Naive thymus-derived CD4-positive, alpha-beta T cell (primary cell): Measurements from ENCODE around the gene ANKRD34A. TPM values are rescaled to one million over a fixed set of nuclear protein-coding genes. Genes with fewer than 3 reads are reported as not detected.
A peak's percentile ranks its signal among the peaks of the same experiment; 100 is the strongest.

Experiments
- ATAC-seq: fragments of 150-1000 bp; cut with Tn5 transposase; 2 replicates; pipeline ENCODE4 v1.10.0; 2021; ENCODE audit warnings: mild to moderate bottlenecking, moderate library complexity
- CTCF ChIA-PET: fragments of 350-600 bp; sonication (Branson Sonifier 250); formaldehyde crosslinking; loops from one replicate; lab custom pipeline; 2021; ENCODE audit warnings: antibody characterized with exemption; lab: Charles Lee
- POLR2A ChIA-PET: fragments of 350-600 bp; sonication (Branson Sonifier 250); formaldehyde crosslinking; loops from one replicate; lab custom pipeline; 2021; ENCODE audit warnings: antibody characterized with exemption, inconsistent platforms; lab: Charles Lee
- DNase-seq, 9 donors: peaks; one replicate each; pipeline versions ENCODE4 v3.0.0 to v3.0.0-alpha.2; 2020 to 2022; ENCODE audit warnings: mixed read lengths in 1 of 9
- H3K27ac ChIP-seq: one replicate; pipeline ENCODE4 v1.7.0; 2013; ENCODE audit warnings: mild to moderate bottlenecking, low read depth, low read length, moderate library complexity
- H3K27me3 ChIP-seq, 2 donors: one replicate each; pipeline ENCODE4 v1.7.0; 2013; ENCODE audit warnings: low read length in 2 of 2, mild to moderate bottlenecking in 2 of 2, moderate library complexity in 2 of 2; ENCODE audit not compliant: control insufficient read depth in 2 of 2, insufficient read depth in 2 of 2
- H3K36me3 ChIP-seq, 3 experiments: 1 replicate in 2 of 3; 2 replicates in 1 of 3; pipeline ENCODE4 v1.7.0; 2013; ENCODE audit warnings: low read length in 3 of 3, mild to moderate bottlenecking in 3 of 3, moderate library complexity in 1 of 3; ENCODE audit not compliant: insufficient read depth in 3 of 3, control insufficient read depth in 2 of 3
- H3K4me1 ChIP-seq, 2 donors: one replicate each; pipeline ENCODE4 v1.7.0; 2013; ENCODE audit warnings: low read length in 2 of 2, mild to moderate bottlenecking in 2 of 2, moderate library complexity in 1 of 2; ENCODE audit not compliant: control insufficient read depth in 2 of 2, insufficient read depth in 2 of 2
- H3K4me3 ChIP-seq: 2 replicates; pipeline ENCODE4 v1.7.0; 2013; ENCODE audit warnings: mild to moderate bottlenecking, low read length
- H3K9me3 ChIP-seq, 3 experiments: 1 replicate in 2 of 3; 2 replicates in 1 of 3; pipeline ENCODE4 v1.7.0; 2013; ENCODE audit warnings: low read length in 3 of 3; ENCODE audit not compliant: control insufficient read depth in 2 of 3
- H3K27ac Mint-ChIP-seq, 9 donors: one replicate each; pipeline ENCODE4 v1.8.0; 2020 to 2022; ENCODE audit warnings: mixed read lengths in 9 of 9, mild to moderate bottlenecking in 8 of 9, moderate library complexity in 5 of 9, inconsistent platforms in 2 of 9
- H3K27me3 Mint-ChIP-seq, 5 donors: one replicate each; pipeline ENCODE4 v1.8.0; 2021 to 2022; ENCODE audit warnings: mixed read lengths in 5 of 5, mild to moderate bottlenecking in 1 of 5
- H3K36me3 Mint-ChIP-seq, 5 donors: one replicate each; pipeline ENCODE4 v1.8.0; 2020 to 2022; ENCODE audit warnings: mixed read lengths in 5 of 5, mild to moderate bottlenecking in 3 of 5, inconsistent platforms in 1 of 5
- H3K4me1 Mint-ChIP-seq, 7 donors: one replicate each; pipeline ENCODE4 v1.8.0; 2020 to 2022; ENCODE audit warnings: mixed read lengths in 7 of 7, mild to moderate bottlenecking in 3 of 7, inconsistent platforms in 1 of 7
- H3K4me3 Mint-ChIP-seq, 10 donors: one replicate each; pipeline ENCODE4 v1.8.0; 2020 to 2022; ENCODE audit warnings: mild to moderate bottlenecking in 10 of 10, mixed read lengths in 10 of 10, moderate library complexity in 6 of 10, inconsistent platforms in 2 of 10
- H3K9me3 Mint-ChIP-seq, 11 donors: one replicate each; pipeline ENCODE4 v1.8.0; 2020 to 2022; ENCODE audit warnings: mixed read lengths in 11 of 11, mild to moderate bottlenecking in 4 of 11, inconsistent platforms in 1 of 11, moderate library complexity in 1 of 11
- intact Hi-C, 2 donors: fragments of 100-400 bp; cut with micrococcal nuclease; formaldehyde crosslinking; loops; one replicate each; pipeline ENCODE4 v1.15.1; 2023
- polyA plus RNA-seq, 2 donors: library from polyadenylated mRNA; unstranded; fragments of 300-500 nt; fragmentation: Illumina TruSeq; gene quantifications; one replicate each; pipeline ENCODE4 v1.2.3, GENCODE V29; 2021
- total RNA-seq, 6 experiments: library from RNA in 5 of 6; stranded (reverse) in 5 of 6; gene quantifications; 1 replicate in 5 of 6; 2 replicates in 1 of 6; pipeline ENCODE4 v1.2.3 and lab custom pipeline; 2021 to 2026

Gene ANKRD34A
- total and polyA plus RNA-seq, 7 experiments from 2014 or later: 0.11 to 1.5 (median 0.66) TPM

DNA sequence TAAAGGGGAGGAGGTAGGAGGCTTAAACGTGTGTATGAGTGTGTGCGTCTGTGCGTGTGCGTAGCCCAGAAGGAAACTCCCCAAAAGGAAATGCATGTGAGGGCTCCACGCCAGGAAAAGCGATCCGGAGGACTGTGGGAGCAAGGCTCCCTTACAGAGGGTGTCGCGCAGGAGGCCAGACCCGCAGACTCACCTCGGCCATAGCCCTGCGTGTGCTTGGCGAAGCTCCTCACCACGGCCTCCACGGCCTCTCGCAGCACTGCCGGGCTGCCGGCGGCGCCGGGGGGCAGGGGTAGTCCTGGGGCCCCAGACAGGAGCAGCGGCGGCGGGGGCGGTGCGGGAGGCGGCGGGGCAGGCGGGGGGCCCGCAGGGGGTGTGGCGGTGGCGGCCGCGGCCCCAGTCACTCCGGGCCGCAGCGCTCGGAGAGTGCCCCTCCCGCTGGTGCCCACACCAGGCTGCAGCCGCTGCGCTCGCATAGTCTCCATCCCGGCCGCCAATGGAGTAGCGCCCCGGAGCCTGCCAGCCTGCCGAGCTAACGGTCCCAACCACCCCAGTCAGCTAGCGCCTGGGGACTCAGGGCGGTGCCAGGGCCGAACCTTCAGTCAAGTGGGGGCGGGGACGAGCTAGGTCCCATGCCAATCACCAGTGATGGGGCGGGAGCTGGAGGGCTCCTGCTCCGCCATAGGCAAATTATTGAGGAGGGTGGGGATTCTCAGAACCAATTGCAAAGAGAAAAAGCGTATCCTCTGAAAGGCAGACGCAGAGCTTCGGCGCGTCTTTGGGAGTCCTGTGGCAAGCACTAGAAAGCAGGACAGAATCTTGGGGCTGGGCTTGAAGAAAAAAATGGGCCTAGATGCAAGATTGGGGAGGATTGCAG, 6.7 kb downstream of the ANKRD34A start, which contains the start of gene LIX1L:
Gene LIX1L (minus strand): TSS at position 575 of the 877 bp plus-strand sequence. CDS start 90 bp downstream, at position 485.
- no peaks in the 10 kb centered on the region for H3K36me3 ChIP-seq
- H3K4me3 ChIP-seq: peak within 1 kb of the TSS; percentile 70
- no peaks in the 10 kb centered on the region for H3K9me3 ChIP-seq
- peaks cover 0 to 18% (median 0%) of the 10 kb centered on the region in 5 donors for H3K36me3 Mint-ChIP-seq
- peaks cover 35 to 57% of the 10 kb centered on the region in 2 donors for H3K4me1 ChIP-seq
- no peaks in the 10 kb centered on the region for H3K27me3 ChIP-seq
- peaks cover 59 to 70% (median 66%) of the 10 kb centered on the region in 7 donors for H3K4me1 Mint-ChIP-seq
- H3K4me3 Mint-ChIP-seq: peak within 1 kb of the TSS; percentile 88 to 99 (median 98)
- peaks cover 0 to 1% (median 0%) of the 10 kb centered on the region in 11 donors for H3K9me3 Mint-ChIP-seq
- peak within 1 kb of the TSS; percentile 94 for H3K27ac ChIP-seq
- peak; percentile 79 to 97 (median 94) for DNase-seq
- peak; percentile 95 for ATAC-seq
- intact Hi-C loops: loop anchor here (1.0 to 2.0 kb wide), 8 partner anchors 11 to 98 kb away; partner anchors contain the start of genes PIAS3 (in 2 of the 2), RBM8A (in 2 of the 2) and PEX11B (in 1 of the 2)
- H3K27me3 Mint-ChIP-seq: peaks cover 0 to 4% (median 0%) of the 10 kb centered on the region in 5 donors
- ChIA-PET CTCF (interaction anchor here (0.7 to 2.2 kb wide), 13 partner anchors 9 to 111 kb away, joined by 3 to 20 read pairs (median 4); partner anchors contain the start of genes ITGA10, PIAS3 and RBM8A), POLR2A (interaction anchor here (0.8 to 6.0 kb wide), 38 partner anchors 8 to 134 kb away, joined by 3 to 137 read pairs (median 7); partner anchors contain the start of genes NUDT17, PEX11B, PIAS3 and POLR3C)
- H3K27ac Mint-ChIP-seq: peak within 1 kb of the TSS; percentile 87 to 98 (median 92)

DNA sequence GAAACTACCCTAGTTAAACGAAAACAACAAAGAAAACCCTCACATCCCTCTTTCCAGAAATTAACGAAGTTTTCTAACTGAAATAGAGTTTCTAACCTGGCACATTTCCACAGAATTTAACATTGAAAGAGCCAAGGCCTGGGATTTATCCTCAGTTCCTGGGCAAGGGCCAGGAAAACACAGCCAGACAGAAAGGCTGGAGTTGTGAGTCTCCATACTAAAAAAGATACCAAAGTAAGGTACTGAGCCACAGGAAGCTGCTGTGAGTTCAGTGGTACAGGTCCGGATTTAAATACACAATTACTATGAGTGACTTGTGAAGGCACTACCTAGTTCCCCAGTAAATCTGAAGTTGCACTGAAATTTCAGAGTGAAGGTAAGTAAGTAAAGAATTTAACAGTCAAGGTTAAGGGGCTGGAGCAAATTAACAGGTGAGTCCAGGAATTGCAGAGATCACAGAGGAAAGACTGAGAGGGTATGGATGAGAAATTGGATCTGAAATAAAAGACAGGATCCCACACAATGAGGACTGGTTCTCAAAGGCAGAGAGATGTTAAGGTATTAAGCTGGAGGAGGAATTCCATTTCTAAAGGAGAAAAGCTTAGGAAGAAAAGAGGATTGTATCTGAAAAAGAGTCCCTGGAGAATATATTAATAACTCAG, 7.5 kb downstream of the ANKRD34A start:
- H3K9me3 Mint-ChIP-seq: peaks cover 0 to 1% (median 0%) of the 10 kb centered on the region in 11 donors
- H3K4me3 ChIP-seq: peak overlapping the region; percentile 70
- H3K36me3 Mint-ChIP-seq: peaks cover 0 to 22% (median 4%) of the 10 kb centered on the region in 5 donors
- no peak for ATAC-seq
- peaks cover 35 to 62% of the 10 kb centered on the region in 2 donors for H3K4me1 ChIP-seq
- intact Hi-C loops: loop anchor here (1.0 to 2.0 kb wide), 6 partner anchors 7 to 98 kb away; partner anchors contain the start of genes ANKRD34A (in 1 of the 2), PIAS3 (in 1 of the 2), POLR3GL (in 1 of the 2) and RBM8A (in 1 of the 2)
- H3K4me1 Mint-ChIP-seq: peaks cover 61 to 74% (median 68%) of the 10 kb centered on the region in 7 donors
- peak in 3 of 9 donors; percentile 27 to 33 (median 29) for DNase-seq
- H3K27me3 Mint-ChIP-seq: peaks cover 0 to 3% (median 0%) of the 10 kb centered on the region in 5 donors
- H3K4me3 Mint-ChIP-seq: peak overlapping the region; percentile 88 to 99 (median 98)
- peak overlapping the region; percentile 94 for H3K27ac ChIP-seq
- ChIA-PET CTCF (interaction anchor here (0.5 to 2.2 kb wide), 5 partner anchors 20 to 98 kb away, joined by 3 to 20 read pairs (median 7); partner anchors contain the start of genes PIAS3 and RBM8A), POLR2A (interaction anchor here (0.6 to 6.0 kb wide), 24 partner anchors 7 to 98 kb away, joined by 3 to 137 read pairs (median 8); partner anchors contain the start of genes ANKRD34A, PEX11B, PIAS3 and POLR3GL)
- no peaks in the 10 kb centered on the region for H3K27me3 ChIP-seq
- no peaks in the 10 kb centered on the region for H3K9me3 ChIP-seq
- H3K27ac Mint-ChIP-seq: peak overlapping the region; percentile 87 to 98 (median 92)
- no peaks in the 10 kb centered on the region for H3K36me3 ChIP-seq

DNA sequence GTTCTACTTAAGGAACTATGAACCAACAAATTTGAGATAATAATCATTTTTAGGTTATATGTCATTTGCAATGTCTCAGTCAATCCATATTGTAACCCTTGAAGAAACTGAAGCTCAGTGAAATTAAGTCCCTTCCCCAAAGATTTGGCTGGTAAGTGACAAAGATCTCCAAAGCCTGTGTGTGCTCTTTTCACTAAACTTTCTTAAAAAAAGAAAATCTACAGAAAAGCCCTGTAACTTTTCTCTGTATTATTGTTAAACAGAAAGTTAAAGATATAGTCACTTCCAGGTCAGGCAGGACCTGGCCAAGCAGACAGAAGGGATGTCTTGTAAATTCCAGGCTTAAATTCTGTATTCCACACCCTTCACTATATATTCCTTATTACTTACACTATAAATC, 8.0 kb downstream of the ANKRD34A start:
- Mint-ChIP-seq H3K4me1 (peaks cover 62 to 79% (median 69%) of the 10 kb centered on the region in 7 donors), H3K4me3 (peak overlapping the region; percentile 88 to 99 (median 98)), H3K9me3 (peaks cover 0 to 1% (median 0%) of the 10 kb centered on the region in 11 donors), H3K27me3 (no peaks in the 10 kb centered on the region), H3K27ac (peak overlapping the region; percentile 87 to 98 (median 92)), H3K36me3 (peaks cover 0 to 26% (median 8%) of the 10 kb centered on the region in 5 donors)
- H3K27me3 ChIP-seq: no peaks in the 10 kb centered on the region
- H3K9me3 ChIP-seq: no peaks in the 10 kb centered on the region
- H3K36me3 ChIP-seq: no peaks in the 10 kb centered on the region
- ChIA-PET CTCF (interaction anchor here (0.5 to 1.9 kb wide), 2 partner anchors 51 to 86 kb away, joined by 3 read pairs; no protein-coding TSS in a partner anchor), POLR2A (interaction anchor here (0.6 to 6.0 kb wide), 14 partner anchors 8 to 80 kb away, joined by 3 to 137 read pairs (median 9); partner anchors contain the start of genes ANKRD34A, PEX11B, POLR3GL and RBM8A)
- intact Hi-C loops: loop anchor here (1.0 to 2.0 kb wide), 2 partner anchors 8 to 14 kb away; partner anchors contain the start of genes ANKRD34A (in 1 of the 2) and POLR3GL (in 1 of the 2)
- H3K4me3 ChIP-seq: peak overlapping the region; percentile 70
- H3K27ac ChIP-seq: peak overlapping the region; percentile 94
- no peak for DNase-seq
- H3K4me1 ChIP-seq: peaks cover 38 to 67% of the 10 kb centered on the region in 2 donors
- ATAC-seq: no peak

DNA sequence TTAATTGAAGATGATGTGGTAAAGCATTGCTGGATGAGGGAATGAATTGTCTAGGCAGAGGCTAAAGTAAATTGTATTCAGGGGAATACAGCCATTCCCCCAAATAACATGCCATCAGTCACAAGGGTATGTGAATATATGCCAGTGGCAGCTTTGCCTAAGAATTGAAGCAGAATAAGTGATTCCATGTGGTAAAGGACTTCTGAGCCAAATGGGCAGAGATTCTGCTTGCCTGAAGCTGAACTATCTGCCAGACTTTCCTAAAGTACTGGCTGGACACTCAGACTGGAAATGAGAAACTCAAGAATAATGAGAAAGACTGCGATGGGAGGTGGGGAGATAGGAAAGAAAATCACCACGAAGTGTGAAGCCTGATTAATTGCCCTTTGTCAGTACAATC, 8.9 kb downstream of the ANKRD34A start:
- ATAC-seq (no peak), DNase-seq (no peak)
- peaks cover 45 to 74% of the 10 kb centered on the region in 2 donors for H3K4me1 ChIP-seq
- Mint-ChIP-seq H3K9me3 (peaks cover 0 to 1% (median 0%) of the 10 kb centered on the region in 11 donors), H3K27me3 (no peaks in the 10 kb centered on the region), H3K4me3 (peak overlapping the region; percentile 22 to 99 (median 91)), H3K4me1 (peaks cover 64 to 89% (median 74%) of the 10 kb centered on the region in 7 donors), H3K36me3 (peaks cover 0 to 27% (median 11%) of the 10 kb centered on the region in 5 donors), H3K27ac (peak overlapping the region in 6 of 9 donors; percentile 2 to 65 (median 6))
- no peaks in the 10 kb centered on the region for H3K27me3 ChIP-seq
- H3K36me3 ChIP-seq: no peaks in the 10 kb centered on the region
- no peaks in the 10 kb centered on the region for H3K9me3 ChIP-seq
- ChIA-PET POLR2A (interaction anchor here (0.6 to 6.0 kb wide), 6 partner anchors 9 to 38 kb away, joined by 3 to 137 read pairs (median 17); partner anchors contain the start of genes ANKRD34A, PEX11B, POLR3GL and RBM8A), CTCF (interaction anchor here (1.9 kb wide), 1 partner anchor 52 kb away, joined by 3 read pairs; no protein-coding TSS in a partner anchor)
- peak overlapping the region; percentile 94 for H3K27ac ChIP-seq
- intact Hi-C loops: no loop called here
- peak overlapping the region; percentile 70 for H3K4me3 ChIP-seq

DNA sequence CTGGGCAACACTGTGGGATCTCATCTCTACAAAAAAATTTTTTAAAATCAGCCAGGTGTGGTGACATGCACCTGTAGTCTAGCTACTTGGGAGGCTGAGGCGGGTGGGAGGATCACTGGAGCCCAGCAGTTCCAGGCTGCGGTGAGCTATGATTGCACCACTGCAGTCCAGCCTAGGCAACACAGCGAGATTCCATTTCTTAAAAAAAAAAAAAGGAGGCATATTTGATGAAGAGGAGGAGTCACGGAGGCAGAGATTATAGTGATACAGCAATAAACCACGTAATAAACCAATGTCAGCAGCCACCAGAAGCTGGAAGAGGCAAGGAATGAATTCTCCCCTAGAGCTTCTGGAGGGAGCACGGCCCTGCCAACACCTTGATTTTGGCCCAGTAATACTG, 10.5 kb downstream of the ANKRD34A start:
- ChIA-PET CTCF (interaction anchor here (0.7 kb wide), 1 partner anchor 10 kb away, joined by 3 read pairs; the partner anchor contains the start of gene ANKRD34A), POLR2A (interaction anchor here (1.2 to 6.0 kb wide), 4 partner anchors 8 to 35 kb away, joined by 3 to 137 read pairs (median 14); partner anchors contain the start of genes ANKRD34A, PEX11B, POLR3GL and RBM8A)
- Histone ChIP-seq H3K27me3 (no peaks in the 10 kb centered on the region), H3K9me3 (no peaks in the 10 kb centered on the region), H3K4me3 (no peak overlapping the region), H3K27ac (no peak overlapping the region), H3K4me1 (peaks cover 48 to 62% of the 10 kb centered on the region in 2 donors), H3K36me3 (peaks cover 0 to 3% (median 0%) of the 10 kb centered on the region in 3 experiments)
- peaks cover 64 to 89% (median 74%) of the 10 kb centered on the region in 7 donors for H3K4me1 Mint-ChIP-seq
- H3K27me3 Mint-ChIP-seq: no peaks in the 10 kb centered on the region
- H3K27ac Mint-ChIP-seq: peak overlapping the region in 5 of 9 donors; percentile 19 to 57 (median 49)
- intact Hi-C loops: no loop called here
- no peak for DNase-seq
- no peak for ATAC-seq
- H3K9me3 Mint-ChIP-seq: peaks cover 0 to 1% (median 0%) of the 10 kb centered on the region in 11 donors
- H3K4me3 Mint-ChIP-seq: peak overlapping the region in 8 of 10 donors; percentile 16 to 99 (median 68)
- H3K36me3 Mint-ChIP-seq: peaks cover 0 to 36% (median 15%) of the 10 kb centered on the region in 5 donors
